HTERT RPE-1 (cell line): ENCODE data around the gene CTDNEP1.

Source experiments
- in situ Hi-C: fragments of 300-500 bp; cut with MboI; formaldehyde crosslinking; loops from 4 replicates; pipeline ENCODE4 v1.14.3; 2020; ENCODE audit warnings: low sequenced_read_pairs

CTDNEP1 gene

GRCh38 chr17:7232114-7232513 lies 19.4 kb downstream of the CTDNEP1 start:
- in situ Hi-C loops = no loop called here

- in situ Hi-C loops = no loop called here
These were observed 22.0 kb downstream of the CTDNEP1 start for GRCh38 chr17:7229504-7229903.

GRCh38 chr17:7228920-7229319 lies 22.6 kb downstream of the CTDNEP1 start:
- in situ Hi-C loops = no loop called here

GRCh38 chr17:7226721-7227710 lies 24.5 kb downstream of the CTDNEP1 start:
- in situ Hi-C loops = no loop called here

GRCh38 chr17:7225711-7226331 lies 25.7 kb downstream of the CTDNEP1 start:
- in situ Hi-C loops = no loop called here

- in situ Hi-C loops = no loop called here
These were observed 26.8 kb downstream of the CTDNEP1 start for GRCh38 chr17:7224661-7225111.

GRCh38 chr17:7224110-7224509 lies 27.4 kb downstream of the CTDNEP1 start:
- in situ Hi-C loops = no loop called here

GRCh38 chr17:7223375-7223774 lies 28.2 kb downstream of the CTDNEP1 start:
- in situ Hi-C loops = no loop called here

- in situ Hi-C loops = no loop called here
These were observed 28.6 kb downstream of the CTDNEP1 start for GRCh38 chr17:7222972-7223292.

- in situ Hi-C loops = no loop called here
These were observed 29.2 kb downstream of the CTDNEP1 start for GRCh38 chr17:7222093-7222971.

GRCh38 chr17:7221278-7222092 lies 30.0 kb downstream of the CTDNEP1 start:
- in situ Hi-C loops = no loop called here

GRCh38 chr17:7220593-7221277 lies 30.8 kb downstream of the CTDNEP1 start:
- in situ Hi-C loops = no loop called here

- in situ Hi-C loops = no loop called here
These were observed 31.5 kb downstream of the CTDNEP1 start, which contains the start of the genes ACADVL and DLG4 for GRCh38 chr17:7219812-7220592. Gene ACADVL, plus strand, starts transcription at chr17:7219938. Its CDS starts 47 bp downstream, at chr17:7219985. Gene DLG4, minus strand, starts transcription at chr17:7219836.

- in situ Hi-C loops = no loop called here
These were observed 32.2 kb downstream of the CTDNEP1 start for GRCh38 chr17:7219229-7219811.

GRCh38 chr17:7218758-7219157 lies 32.8 kb downstream of the CTDNEP1 start:
- in situ Hi-C loops = no loop called here

- in situ Hi-C loops = no loop called here
These were observed 33.4 kb downstream of the CTDNEP1 start for GRCh38 chr17:7218166-7218565.

GRCh38 chr17:7217113-7217987 lies 34.2 kb downstream of the CTDNEP1 start:
- in situ Hi-C loops = no loop called here
